Putamen (tissue), 1 donor: ENCODE results near the gene RFESD.
"Not testable (repeated sequence)": the region's sequence is repeated elsewhere in the genome, so short reads cannot be mapped to it uniquely, and the experiment has no call there.

Experiments used
- DNase-seq: peaks from one replicate; pipeline ENCODE4 v3.0.0-alpha.2; 2016; ENCODE audit warnings: low spot score

The RFESD gene

DNA sequence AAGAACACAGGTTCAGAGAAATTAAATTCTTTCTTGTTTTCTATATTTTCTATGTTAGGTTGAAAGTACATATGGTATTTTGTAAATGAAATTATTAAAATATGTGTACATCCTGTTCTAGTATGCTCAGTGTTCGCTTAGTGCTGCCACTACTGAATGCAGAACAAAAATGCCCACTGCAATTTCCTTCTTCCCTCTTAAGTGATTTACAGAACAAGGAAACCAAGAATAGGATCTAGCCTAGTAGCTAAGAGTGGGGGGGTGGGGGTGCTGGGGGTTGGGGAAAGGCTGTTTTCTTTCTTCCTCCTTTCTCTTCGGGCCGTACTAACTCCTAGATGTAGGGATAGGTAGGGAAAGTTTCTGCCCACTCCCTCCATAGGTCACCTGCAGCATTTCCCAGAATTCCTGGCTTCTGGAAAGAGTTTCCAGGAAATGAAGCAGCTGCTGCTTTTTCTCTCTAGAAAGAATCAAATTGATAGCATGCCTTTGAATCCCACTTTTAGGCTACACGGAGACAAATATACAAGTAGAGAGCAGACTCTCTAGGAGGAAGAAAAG is 20.6 kb downstream of the RFESD start:
- no peak for DNase-seq

- DNase-seq = no peak
These were observed 21.1 kb downstream of the RFESD start for GRCh38 chr5:95667678-95668077.

DNA sequence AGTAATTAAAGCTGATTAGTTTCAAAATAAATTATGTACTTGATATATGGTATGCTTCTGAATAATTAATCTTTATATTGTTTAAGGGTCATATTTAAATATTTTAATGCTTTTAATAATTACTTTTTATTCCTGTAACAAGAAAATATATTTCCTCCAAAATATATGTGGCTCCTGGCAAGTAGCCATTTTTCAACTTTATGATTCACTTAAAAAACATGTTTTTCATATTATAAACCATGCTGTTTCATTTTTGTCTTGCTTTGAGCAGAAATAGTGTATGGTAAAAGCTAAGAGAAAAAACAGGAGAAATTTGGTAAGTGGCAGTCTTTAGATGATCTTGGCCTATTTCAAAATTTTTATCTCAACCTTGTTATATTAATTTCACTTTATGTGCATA is 21.6 kb downstream of the RFESD start:
- DNase-seq = no peak

- DNase-seq = no peak
These were observed 22.2 kb downstream of the RFESD start for GRCh38 chr5:95668728-95669127.

DNA sequence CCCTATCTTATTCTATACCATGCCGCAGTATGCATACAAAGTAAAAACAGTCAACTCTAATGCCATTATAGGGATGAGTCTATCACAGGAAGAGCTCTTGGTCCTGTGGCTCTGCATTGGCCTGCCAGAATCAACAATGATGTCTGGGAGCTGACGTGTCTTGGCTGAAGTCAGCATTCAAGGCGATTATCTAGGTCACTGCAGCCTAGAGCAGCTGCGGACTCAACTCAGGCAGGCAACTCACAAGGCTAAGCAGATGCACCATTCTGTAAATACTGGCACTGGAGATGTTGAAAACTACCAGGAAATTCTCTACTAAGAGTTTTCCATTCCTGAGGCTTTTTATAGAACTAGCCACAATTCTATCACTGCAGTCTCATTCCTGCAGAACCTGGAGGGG is 23.0 kb downstream of the RFESD start:
- DNase-seq = peak; percentile 44

DNA sequence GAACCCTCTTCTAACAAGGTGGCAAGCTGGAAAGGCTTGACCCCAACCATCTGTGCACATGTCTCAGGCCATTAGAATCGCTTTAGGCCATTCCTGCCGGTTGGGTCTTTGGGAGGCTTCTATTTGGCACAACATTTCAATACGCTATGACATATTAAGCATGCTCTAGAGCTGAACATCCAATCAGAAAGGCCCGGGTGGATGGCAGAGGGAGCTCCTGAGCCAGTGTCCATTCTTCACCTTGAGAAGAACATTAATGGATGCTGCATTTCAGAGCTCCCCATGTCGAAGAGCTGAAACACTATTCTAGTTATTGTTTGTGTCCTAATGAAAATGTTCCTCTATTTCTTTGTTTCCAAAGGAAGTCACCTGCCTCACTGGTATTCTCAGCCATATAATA is 23.4 kb downstream of the RFESD start:
- no peak for DNase-seq

- DNase-seq = no peak
These were observed 24.0 kb downstream of the RFESD start for GRCh38 chr5:95670568-95670967.

GRCh38 chr5:95671826-95672225 is 25.2 kb downstream of the RFESD start:
- DNase-seq = no peak

GRCh38 chr5:95672641-95673040 is 26.1 kb downstream of the RFESD start:
- DNase-seq = no peak

DNA sequence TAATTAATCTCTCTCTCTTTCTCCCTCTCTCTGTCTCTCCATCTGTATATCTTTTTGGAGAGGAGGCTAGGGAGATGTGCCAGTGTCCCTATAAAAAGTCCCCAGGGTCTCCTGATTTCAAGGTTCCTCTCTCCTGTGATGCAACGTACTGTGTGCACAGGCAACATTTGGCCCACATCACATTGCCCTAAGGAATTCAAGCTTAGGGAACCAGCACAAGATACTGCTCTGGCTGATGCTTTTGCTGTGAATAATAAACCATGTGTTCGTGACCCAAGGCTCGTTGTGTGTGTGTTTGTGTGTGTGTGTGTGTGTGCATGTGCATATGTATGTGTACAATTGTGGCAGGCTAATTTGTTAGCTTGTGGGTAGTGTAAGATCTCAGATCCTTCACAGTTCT is 26.5 kb downstream of the RFESD start:
- DNase-seq = no peak

DNA sequence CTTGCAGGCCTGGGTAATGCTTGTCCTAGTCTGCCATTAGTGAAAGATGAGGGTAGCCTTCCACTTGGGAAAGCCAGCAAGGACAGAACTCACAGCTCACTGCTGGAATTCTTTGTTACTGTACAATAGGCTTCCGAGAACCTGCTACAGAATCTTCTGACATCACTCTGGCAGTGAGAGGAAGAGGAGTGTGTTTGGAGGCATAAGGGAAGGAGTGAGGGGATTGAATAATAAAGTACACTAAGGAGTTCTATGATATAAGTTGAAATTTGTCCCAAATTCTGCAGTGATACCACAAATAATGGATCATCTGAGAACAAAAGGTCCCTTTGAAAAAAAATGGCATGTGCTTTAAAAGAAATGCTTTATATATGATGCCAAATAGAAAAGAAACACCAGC is 36.3 kb downstream of the RFESD start, which contains the start of gene SPATA9:
TSS of gene SPATA9 (minus strand) at position 101 of the 400 bp plus-strand sequence. CDS start 137 bp downstream, outside the sequence.
- DNase-seq = no peak

- no peak for DNase-seq
These were observed 37.8 kb downstream of the RFESD start for GRCh38 chr5:95684361-95684760.

DNA sequence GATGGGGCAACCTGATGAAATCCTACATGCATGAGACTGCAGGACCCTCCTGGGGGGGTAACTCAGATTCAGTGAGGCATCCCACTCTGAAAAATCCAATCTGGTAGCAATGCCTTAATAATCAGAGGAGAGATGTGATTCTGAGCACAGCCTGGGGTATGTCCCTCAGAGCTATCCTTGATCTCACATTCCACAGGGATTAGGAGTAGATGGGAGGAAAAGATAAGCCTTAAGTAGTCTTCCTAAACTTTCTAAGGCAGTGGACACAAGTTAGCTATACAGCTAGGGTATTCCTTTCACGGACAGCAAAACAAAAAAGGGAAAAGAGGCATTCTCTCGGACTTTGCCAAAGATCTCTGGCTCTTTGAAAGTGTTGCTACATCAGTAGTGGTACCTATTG is 40.1 kb downstream of the RFESD start:
- DNase-seq = no peak

GRCh38 chr5:95689680-95690079 is 43.1 kb downstream of the RFESD start:
- DNase-seq = no peak

DNA sequence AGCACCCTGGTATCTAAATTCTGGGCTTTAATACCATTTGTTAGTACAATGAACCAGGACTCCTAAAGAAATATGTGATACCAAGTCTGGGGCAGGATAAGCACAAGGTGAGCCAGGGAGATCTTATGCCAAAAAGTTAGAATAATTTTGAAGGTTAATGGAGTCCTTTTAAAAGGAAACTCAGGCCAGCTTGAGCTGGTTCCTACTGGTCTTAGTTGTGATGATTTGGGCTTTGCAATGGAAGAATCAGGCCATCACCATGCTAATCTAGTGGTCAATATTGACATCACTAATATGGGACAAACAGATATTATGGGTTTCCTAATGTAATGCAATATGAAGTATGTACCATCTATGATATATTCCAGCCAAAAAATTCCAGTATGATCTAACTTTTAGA is 43.8 kb downstream of the RFESD start:
- no peak for DNase-seq

DNA sequence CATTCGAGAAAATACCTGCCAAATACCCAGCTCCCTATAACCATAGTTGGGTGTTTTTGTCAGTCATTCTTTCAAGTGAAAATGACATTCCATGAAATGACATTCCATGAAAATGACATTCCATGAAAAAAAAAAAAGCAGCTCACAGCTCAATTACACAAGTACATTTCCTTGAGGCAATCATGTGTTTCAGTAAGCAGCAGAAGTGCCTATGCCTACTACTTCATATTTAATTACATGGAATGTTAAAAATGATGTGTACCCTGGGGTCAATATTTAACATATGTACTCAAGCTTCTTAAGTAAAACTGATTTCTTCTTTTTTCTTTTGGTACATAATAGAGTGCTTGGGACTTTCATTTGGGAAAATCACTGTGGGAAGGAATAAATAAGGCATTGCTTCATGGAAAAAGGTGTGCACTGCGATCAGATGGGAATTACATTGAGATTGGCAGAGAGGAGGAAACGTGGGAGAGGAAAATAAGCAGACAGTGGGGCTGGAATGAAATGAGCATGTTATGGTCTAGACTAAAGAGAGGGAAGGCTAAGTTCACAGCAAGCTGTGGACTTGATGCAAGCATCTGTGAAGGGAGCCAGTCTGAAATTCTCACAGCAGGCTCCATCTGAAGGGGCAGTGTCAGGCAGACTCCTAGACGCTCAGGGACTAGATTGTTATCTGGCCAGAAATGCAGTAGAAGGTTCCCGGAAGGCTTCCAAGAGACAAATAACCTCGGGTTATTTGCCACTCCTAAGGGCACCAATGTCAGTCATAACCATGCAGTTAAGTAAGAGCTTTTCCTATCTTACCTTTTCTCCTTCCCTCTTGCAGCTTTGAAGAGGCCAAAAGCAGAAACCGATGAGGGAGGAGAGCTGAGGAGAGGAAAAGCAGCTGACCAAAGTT is 51.5 kb downstream of the RFESD start:
- DNase-seq = no peak

DNA sequence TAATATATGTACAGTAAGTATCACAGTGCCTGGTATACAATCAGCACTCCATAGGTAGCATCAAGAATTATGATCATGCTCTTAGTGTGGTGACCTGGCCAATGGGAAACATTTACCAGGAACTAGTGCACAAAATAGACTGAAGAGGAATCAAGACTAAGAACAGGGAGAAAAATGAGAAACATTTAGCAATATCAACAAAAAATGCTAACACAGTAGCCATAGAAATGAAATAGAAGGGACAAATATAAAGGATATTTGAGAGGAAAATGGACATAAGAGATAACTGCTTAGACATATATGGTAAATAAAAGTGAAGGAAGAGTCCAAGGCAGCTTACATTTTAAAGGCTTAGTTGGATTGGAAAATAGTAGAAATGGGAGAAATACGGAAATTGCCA is 52.8 kb downstream of the RFESD start:
- DNase-seq = no peak

- no peak for DNase-seq
These were observed 54.5 kb downstream of the RFESD start for GRCh38 chr5:95701074-95701473.

GRCh38 chr5:95704150-95704549 is 57.6 kb downstream of the RFESD start:
- no peak for DNase-seq

DNA sequence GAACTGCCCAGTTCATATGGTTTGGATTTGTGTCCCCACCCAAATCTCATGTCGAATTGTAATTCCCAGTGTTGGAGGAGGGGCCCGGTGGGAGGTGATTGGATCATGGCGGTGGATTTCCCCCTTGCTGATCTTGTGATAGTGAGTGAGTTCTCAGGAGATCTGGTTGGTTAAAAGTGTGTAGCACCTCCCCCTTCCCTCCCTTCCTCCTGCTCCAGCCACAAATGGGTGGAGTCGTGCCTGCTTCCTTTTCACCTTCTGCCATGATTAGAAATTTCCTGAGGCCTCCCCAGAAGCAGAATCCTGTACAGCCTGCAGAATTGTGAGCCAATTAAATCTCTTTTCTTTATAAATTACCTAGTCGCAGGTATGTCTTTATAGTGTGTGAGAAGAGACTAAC is 59.6 kb downstream of the RFESD start:
- not testable (repeated sequence) for DNase-seq

DNA sequence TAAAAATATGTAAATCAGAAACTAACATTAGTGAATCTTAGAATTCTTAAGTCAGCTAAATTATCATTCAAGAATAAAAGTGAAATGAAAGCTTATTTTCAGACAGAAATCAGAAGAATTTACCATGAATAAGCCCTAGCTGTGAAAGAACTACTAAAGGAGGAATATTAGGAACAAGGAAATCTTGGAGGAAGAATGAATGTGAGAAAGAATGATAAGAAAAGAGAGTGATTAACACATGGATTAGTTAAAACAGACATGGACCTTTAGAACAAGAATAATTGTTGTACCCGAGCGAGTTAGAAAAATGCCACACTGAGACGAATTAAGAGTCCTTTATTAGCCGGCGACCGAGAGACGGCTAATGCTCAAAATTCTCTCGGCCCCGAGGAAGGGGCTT is 60.5 kb downstream of the RFESD start:
- DNase-seq = no peak
